ENCODE results near the gene OGFOD3. TPM values are rescaled to one million over a fixed set of nuclear protein-coding genes. Genes with fewer than 3 reads are reported as not detected.
A peak's percentile ranks its signal among the peaks of the same experiment; 100 is the strongest.

Gene OGFOD3
- total and polyA plus RNA-seq, 2 experiments from 2014 or later, result 9.6 to 24.6 TPM

DNA sequence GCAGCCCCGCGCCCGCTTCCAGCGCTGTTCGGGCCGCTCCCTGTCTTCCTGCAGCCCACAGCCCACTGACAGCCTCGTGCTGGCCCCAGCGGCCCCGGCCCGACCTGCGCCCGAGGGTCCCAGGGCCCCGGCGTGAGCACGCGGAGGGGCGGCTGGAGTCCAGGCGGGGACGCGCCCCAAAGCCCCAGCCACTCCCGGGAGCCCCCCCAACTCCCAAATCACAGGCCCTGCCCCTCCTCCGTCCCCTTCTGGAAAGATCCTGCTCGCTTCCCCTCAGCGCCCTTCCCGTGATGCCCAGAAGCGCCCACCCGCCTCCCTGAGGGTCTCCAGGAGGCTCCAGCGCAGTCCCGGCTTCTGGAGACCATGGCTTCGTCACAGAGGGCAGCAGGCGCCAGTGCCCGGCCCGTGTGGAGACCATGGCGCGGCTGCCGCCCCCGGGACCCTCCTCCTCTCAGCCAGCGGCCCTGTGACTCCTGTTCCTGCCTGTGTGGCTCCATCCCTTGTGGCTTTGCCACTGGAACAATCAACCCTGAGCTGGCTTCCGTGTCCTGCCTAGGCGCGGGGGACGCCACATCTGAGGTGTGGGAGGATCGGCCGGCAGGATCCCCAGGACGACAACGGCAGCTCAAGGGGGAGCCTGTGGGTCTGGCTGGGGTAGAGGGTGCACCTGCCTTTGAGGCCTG is 42.9 kb downstream of the OGFOD3 start:
- H3K36me3 ChIP-seq (ENCODE audit: insufficient read depth), result no peaks in the 10 kb centered on the region
- DNase-seq (ENCODE audit: low spot score), result no peak
- H3K27ac Mint-ChIP-seq, result no peak overlapping the region
- H4K20me1 ChIP-seq (replicated peaks; ENCODE audit: insufficient read depth), result no peaks in the 10 kb centered on the region
- peaks cover 43% of the 10 kb centered on the region for H3K27me3 Mint-ChIP-seq (ENCODE audit: insufficient read depth, low read depth, poor library complexity)
- H3K4me3 Mint-ChIP-seq, result no peak overlapping the region
- H3K9me2 ChIP-seq (ENCODE audit: insufficient read depth), result no peaks in the 10 kb centered on the region
- peak overlapping the region; percentile 32; the same call in 1 of the 2 replicates for H3K4me2 ChIP-seq
- no peak overlapping the region for H3K27ac ChIP-seq (ENCODE audit: low read depth)
- peaks cover 47% of the 10 kb centered on the region for H3K27me3 ChIP-seq (ENCODE audit: insufficient read depth)
- H3K4me1 ChIP-seq (ENCODE audit: insufficient read depth), result no peaks in the 10 kb centered on the region; the same call in 1 of the 2 replicates
- no peak overlapping the region for H3K4me3 ChIP-seq
- TF ChIP-seq STAT1 (IDR thresholded peaks at IDR 0.05; ENCODE audit: unreplicated experiment) (no peak), ZNF114 (CRISPR knock-in tag; IDR thresholded peaks at IDR 0.05) (no peak), POLR2AphosphoS5 (IDR thresholded peaks at IDR 0.05; ENCODE audit: low read depth) (no peak), EZH2phosphoT487 (IDR thresholded peaks at IDR 0.05; ENCODE audit: unreplicated experiment) (no peak), JUNB (IDR thresholded peaks at IDR 0.05; ENCODE audit: unreplicated experiment) (no peak), ZNF331 (CRISPR knock-in tag; IDR thresholded peaks at IDR 0.05; ENCODE audit: low read depth) (no peak), CREB1 (CRISPR knock-in tag; IDR thresholded peaks at IDR 0.05; ENCODE audit: low read depth) (no peak), EZH2 (IDR thresholded peaks at IDR 0.05; ENCODE audit: low read depth, unreplicated experiment) (no peak), NANOG (IDR thresholded peaks at IDR 0.05; ENCODE audit: borderline replicate concordance) (no peak)
- TF ChIP-seq, protein P1, sequence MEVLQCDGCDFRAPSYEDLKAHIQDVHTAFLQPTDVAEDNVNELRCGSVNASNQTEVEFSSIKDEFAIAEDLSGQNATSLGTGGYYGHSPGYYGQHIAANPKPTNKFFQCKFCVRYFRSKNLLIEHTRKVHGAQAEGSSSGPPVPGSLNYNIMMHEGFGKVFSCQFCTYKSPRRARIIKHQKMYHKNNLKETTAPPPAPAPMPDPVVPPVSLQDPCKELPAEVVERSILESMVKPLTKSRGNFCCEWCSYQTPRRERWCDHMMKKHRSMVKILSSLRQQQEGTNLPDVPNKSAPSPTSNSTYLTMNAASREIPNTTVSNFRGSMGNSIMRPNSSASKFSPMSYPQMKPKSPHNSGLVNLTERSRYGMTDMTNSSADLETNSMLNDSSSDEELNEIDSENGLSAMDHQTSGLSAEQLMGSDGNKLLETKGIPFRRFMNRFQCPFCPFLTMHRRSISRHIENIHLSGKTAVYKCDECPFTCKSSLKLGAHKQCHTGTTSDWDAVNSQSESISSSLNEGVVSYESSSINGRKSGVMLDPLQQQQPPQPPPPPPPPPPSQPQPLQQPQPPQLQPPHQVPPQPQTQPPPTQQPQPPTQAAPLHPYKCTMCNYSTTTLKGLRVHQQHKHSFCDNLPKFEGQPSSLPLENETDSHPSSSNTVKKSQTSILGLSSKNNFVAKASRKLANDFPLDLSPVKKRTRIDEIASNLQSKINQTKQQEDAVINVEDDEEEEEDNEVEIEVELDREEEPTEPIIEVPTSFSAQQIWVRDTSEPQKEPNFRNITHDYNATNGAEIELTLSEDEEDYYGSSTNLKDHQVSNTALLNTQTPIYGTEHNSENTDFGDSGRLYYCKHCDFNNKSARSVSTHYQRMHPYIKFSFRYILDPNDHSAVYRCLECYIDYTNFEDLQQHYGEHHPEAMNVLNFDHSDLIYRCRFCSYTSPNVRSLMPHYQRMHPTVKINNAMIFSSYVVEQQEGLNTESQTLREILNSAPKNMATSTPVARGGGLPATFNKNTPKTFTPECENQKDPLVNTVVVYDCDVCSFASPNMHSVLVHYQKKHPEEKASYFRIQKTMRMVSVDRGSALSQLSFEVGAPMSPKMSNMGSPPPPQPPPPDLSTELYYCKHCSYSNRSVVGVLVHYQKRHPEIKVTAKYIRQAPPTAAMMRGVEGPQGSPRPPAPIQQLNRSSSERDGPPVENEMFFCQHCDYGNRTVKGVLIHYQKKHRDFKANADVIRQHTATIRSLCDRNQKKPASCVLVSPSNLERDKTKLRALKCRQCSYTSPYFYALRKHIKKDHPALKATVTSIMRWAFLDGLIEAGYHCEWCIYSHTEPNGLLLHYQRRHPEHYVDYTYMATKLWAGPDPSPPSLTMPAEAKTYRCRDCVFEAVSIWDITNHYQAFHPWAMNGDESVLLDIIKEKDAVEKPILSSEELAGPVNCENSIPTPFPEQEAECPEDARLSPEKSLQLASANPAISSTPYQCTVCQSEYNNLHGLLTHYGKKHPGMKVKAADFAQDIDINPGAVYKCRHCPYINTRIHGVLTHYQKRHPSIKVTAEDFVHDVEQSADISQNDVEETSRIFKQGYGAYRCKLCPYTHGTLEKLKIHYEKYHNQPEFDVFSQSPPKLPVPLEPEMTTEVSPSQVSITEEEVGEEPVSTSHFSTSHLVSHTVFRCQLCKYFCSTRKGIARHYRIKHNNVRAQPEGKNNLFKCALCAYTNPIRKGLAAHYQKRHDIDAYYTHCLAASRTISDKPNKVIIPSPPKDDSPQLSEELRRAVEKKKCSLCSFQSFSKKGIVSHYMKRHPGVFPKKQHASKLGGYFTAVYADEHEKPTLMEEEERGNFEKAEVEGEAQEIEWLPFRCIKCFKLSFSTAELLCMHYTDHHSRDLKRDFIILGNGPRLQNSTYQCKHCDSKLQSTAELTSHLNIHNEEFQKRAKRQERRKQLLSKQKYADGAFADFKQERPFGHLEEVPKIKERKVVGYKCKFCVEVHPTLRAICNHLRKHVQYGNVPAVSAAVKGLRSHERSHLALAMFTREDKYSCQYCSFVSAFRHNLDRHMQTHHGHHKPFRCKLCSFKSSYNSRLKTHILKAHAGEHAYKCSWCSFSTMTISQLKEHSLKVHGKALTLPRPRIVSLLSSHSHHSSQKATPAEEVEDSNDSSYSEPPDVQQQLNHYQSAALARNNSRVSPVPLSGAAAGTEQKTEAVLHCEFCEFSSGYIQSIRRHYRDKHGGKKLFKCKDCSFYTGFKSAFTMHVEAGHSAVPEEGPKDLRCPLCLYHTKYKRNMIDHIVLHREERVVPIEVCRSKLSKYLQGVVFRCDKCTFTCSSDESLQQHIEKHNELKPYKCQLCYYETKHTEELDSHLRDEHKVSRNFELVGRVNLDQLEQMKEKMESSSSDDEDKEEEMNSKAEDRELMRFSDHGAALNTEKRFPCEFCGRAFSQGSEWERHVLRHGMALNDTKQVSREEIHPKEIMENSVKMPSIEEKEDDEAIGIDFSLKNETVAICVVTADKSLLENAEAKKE (CRISPR knock-in tag; IDR thresholded peaks at IDR 0.05), result no peak
- TF ChIP-seq, protein P2, sequence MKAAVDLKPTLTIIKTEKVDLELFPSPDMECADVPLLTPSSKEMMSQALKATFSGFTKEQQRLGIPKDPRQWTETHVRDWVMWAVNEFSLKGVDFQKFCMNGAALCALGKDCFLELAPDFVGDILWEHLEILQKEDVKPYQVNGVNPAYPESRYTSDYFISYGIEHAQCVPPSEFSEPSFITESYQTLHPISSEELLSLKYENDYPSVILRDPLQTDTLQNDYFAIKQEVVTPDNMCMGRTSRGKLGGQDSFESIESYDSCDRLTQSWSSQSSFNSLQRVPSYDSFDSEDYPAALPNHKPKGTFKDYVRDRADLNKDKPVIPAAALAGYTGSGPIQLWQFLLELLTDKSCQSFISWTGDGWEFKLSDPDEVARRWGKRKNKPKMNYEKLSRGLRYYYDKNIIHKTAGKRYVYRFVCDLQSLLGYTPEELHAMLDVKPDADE (IDR thresholded peaks at IDR 0.05), result no peak
- TF ChIP-seq, protein P3, sequence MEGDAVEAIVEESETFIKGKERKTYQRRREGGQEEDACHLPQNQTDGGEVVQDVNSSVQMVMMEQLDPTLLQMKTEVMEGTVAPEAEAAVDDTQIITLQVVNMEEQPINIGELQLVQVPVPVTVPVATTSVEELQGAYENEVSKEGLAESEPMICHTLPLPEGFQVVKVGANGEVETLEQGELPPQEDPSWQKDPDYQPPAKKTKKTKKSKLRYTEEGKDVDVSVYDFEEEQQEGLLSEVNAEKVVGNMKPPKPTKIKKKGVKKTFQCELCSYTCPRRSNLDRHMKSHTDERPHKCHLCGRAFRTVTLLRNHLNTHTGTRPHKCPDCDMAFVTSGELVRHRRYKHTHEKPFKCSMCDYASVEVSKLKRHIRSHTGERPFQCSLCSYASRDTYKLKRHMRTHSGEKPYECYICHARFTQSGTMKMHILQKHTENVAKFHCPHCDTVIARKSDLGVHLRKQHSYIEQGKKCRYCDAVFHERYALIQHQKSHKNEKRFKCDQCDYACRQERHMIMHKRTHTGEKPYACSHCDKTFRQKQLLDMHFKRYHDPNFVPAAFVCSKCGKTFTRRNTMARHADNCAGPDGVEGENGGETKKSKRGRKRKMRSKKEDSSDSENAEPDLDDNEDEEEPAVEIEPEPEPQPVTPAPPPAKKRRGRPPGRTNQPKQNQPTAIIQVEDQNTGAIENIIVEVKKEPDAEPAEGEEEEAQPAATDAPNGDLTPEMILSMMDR (conservative IDR thresholded peaks at IDR 0.05; ENCODE audit: low read depth in 2 of 2), result no peak
- TF ChIP-seq, protein P4, sequence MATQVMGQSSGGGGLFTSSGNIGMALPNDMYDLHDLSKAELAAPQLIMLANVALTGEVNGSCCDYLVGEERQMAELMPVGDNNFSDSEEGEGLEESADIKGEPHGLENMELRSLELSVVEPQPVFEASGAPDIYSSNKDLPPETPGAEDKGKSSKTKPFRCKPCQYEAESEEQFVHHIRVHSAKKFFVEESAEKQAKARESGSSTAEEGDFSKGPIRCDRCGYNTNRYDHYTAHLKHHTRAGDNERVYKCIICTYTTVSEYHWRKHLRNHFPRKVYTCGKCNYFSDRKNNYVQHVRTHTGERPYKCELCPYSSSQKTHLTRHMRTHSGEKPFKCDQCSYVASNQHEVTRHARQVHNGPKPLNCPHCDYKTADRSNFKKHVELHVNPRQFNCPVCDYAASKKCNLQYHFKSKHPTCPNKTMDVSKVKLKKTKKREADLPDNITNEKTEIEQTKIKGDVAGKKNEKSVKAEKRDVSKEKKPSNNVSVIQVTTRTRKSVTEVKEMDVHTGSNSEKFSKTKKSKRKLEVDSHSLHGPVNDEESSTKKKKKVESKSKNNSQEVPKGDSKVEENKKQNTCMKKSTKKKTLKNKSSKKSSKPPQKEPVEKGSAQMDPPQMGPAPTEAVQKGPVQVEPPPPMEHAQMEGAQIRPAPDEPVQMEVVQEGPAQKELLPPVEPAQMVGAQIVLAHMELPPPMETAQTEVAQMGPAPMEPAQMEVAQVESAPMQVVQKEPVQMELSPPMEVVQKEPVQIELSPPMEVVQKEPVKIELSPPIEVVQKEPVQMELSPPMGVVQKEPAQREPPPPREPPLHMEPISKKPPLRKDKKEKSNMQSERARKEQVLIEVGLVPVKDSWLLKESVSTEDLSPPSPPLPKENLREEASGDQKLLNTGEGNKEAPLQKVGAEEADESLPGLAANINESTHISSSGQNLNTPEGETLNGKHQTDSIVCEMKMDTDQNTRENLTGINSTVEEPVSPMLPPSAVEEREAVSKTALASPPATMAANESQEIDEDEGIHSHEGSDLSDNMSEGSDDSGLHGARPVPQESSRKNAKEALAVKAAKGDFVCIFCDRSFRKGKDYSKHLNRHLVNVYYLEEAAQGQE (IDR thresholded peaks at IDR 0.05; ENCODE audit: unreplicated experiment), result no peak
- ATAC-seq, result peak; percentile 15; the same call in 2 of the 3 replicates
- H3K79me2 ChIP-seq (replicated peaks; ENCODE audit: insufficient read depth), result no peaks in the 10 kb centered on the region
- H3K4me1 Mint-ChIP-seq, result no peaks in the 10 kb centered on the region; the same call in 2 of the 3 replicates
- peak overlapping the region; percentile 66; the same call in 1 of the 2 replicates for H2AFZ ChIP-seq
- H3K9me3 Mint-ChIP-seq, result no peaks in the 10 kb centered on the region
- H3F3A ChIP-seq (replicated peaks; ENCODE audit: low read depth), result no peaks in the 10 kb centered on the region
- H3K36me3 Mint-ChIP-seq (ENCODE audit: low read depth), result no peaks in the 10 kb centered on the region
